Thyroid gland (tissue), 4 donors: Measurements from ENCODE around the gene ESPN. TPM values are rescaled to one million over a fixed set of nuclear protein-coding genes. Genes with fewer than 3 reads are reported as not detected.

Experiments used
- DNase-seq, 2 donors: peaks; one replicate each; pipeline ENCODE4 v3.0.0-alpha.2; 2019
- H3K27ac ChIP-seq, 3 donors: fragments of 200-600 bp; sonication (generic); 1 replicate in 2 of 3; 2 replicates in 1 of 3; pipeline ENCODE4 v1.5.1; 2016 to 2019; ENCODE audit warnings: mild to moderate bottlenecking in 1 of 3, moderate library complexity in 1 of 3
- H3K27me3 ChIP-seq: fragments of 200-600 bp; sonication (generic); one replicate; pipeline ENCODE4 v1.5.1; 2019
- H3K36me3 ChIP-seq, 2 donors: fragments of 200-600 bp; sonication (generic); one replicate each; pipeline ENCODE4 v1.5.1; 2016 to 2019
- H3K4me1 ChIP-seq, 2 donors: fragments of 200-600 bp; sonication (generic); one replicate each; pipeline ENCODE4 v1.5.1; 2017 to 2019
- H3K4me3 ChIP-seq, 3 donors: fragments of 200-600 bp; sonication (generic); replicated peaks in 1 of 3; 1 replicate in 2 of 3; 2 replicates in 1 of 3; pipeline ENCODE4 v1.5.1; 2016; ENCODE audit warnings: mild to moderate bottlenecking in 1 of 3
- H3K9me3 ChIP-seq: fragments of 200-600 bp; sonication (generic); one replicate; pipeline ENCODE4 v1.5.1; 2017
- POLR2A ChIP-seq, 2 donors: fragments of 450-650 bp; IDR thresholded peaks; one replicate each; pipeline ENCODE4 v1.6.1; 2017; ENCODE audit warnings: antibody characterized with exemption in 2 of 2, mild to moderate bottlenecking in 2 of 2, moderate library complexity in 1 of 2
- WGBS, 2 donors: methylation state at CpG; one replicate each; pipeline ENCODE4 v1.1.5; 2017; 5-methylcytosine and 5-hydroxymethylcytosine counted together
- intact Hi-C: fragments of 100-400 bp; cut with DNase I; formaldehyde crosslinking; loops from one replicate; pipeline ENCODE4 v1.15.1; 2023
- total RNA-seq, 4 donors: library from RNA; depleted of rRNA; stranded (reverse); fragments of >200 nt; gene quantifications; one replicate each; pipeline ENCODE4 v1.2.3, GENCODE V29; 2016
- TF ChIP-seq, protein P1 (sequence below), 6 experiments: fragments of 200-600 bp in 3 of 6; fragments of 450-650 bp in 3 of 6; sonication (generic) in 3 of 6; IDR thresholded peaks; one replicate each; pipeline ENCODE4 v1.5.1; 2016 to 2019; ENCODE audit warnings: antibody characterized with exemption in 6 of 6, mild to moderate bottlenecking in 2 of 6, inconsistent platforms in 1 of 6, moderate library complexity in 1 of 6

ESPN gene
- total RNA-seq, 4 donors from 2014 or later, result 0.67 to 5.2 TPM; not detected in 2

DNA sequence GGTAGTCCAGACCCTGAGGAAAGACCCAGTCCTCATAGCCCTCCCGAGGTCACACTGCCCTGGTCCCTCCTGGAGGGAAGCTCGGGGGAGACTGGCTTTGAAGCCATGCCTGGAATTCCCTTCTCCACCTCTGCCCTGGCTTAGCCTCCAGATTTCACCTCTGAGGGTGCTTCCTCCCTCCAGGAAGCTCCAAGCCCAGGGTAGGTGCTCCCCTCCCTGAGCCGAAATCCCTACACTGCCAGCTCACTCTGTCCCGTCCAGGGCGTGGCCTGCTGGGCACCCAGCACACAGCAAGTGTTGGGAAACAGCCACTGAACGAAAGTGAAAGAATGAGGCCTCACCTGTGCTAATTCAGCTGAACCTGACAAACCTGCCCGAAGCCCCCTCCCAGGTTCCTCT lies 47.4 kb downstream of the ESPN start:
- Histone ChIP-seq H3K4me3 (no peak overlapping the region), H3K4me1 (no peaks in the 10 kb centered on the region), H3K27me3 (no peaks in the 10 kb centered on the region), H3K27ac (no peak overlapping the region), H3K36me3 (peaks cover 0 to 12% of the 10 kb centered on the region in 2 donors), H3K9me3 (no peaks in the 10 kb centered on the region)
- 85 to 92% methylated on average over 3 to 7 of the region's 7 CpGs for WGBS, 2 donors
- TF ChIP-seq, protein P1, sequence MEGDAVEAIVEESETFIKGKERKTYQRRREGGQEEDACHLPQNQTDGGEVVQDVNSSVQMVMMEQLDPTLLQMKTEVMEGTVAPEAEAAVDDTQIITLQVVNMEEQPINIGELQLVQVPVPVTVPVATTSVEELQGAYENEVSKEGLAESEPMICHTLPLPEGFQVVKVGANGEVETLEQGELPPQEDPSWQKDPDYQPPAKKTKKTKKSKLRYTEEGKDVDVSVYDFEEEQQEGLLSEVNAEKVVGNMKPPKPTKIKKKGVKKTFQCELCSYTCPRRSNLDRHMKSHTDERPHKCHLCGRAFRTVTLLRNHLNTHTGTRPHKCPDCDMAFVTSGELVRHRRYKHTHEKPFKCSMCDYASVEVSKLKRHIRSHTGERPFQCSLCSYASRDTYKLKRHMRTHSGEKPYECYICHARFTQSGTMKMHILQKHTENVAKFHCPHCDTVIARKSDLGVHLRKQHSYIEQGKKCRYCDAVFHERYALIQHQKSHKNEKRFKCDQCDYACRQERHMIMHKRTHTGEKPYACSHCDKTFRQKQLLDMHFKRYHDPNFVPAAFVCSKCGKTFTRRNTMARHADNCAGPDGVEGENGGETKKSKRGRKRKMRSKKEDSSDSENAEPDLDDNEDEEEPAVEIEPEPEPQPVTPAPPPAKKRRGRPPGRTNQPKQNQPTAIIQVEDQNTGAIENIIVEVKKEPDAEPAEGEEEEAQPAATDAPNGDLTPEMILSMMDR (IDR thresholded peaks at IDR 0.05), result no peak
- no peak for TF ChIP-seq POLR2A (IDR thresholded peaks at IDR 0.05)
- intact Hi-C loops, result no loop called here
- no peak for DNase-seq

DNA sequence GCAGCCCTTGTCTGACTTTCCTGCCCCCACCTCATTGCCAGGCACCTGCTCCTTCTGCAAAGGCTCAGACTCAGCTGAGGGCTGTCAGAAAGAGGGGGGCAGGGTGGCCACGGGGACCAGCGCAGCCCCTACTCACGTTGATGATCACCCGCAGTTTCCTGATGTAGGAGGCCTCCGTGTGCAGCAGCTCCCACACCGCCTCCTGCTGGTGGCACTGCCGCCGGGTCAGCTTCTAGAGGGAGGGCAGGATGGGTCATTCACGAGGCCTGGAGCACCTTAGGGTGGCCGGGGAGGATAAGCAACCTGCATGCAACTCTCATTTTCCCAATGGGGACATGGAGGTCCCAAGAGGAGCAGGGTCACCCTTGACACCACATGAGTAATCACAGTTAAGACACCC lies 47.8 kb downstream of the ESPN start:
- H3K27me3 ChIP-seq, result no peaks in the 10 kb centered on the region
- no peaks in the 10 kb centered on the region for H3K4me1 ChIP-seq
- no peak for DNase-seq
- WGBS, 2 donors, result 96 to 100% methylated on average over 2 to 8 of the region's 10 CpGs
- TF ChIP-seq POLR2A (IDR thresholded peaks at IDR 0.05), result no peak
- TF ChIP-seq, protein P1 (IDR thresholded peaks at IDR 0.05), result no peak
- H3K9me3 ChIP-seq, result no peaks in the 10 kb centered on the region
- no peak overlapping the region for H3K4me3 ChIP-seq
- intact Hi-C loops, result no loop called here
- H3K36me3 ChIP-seq, result peaks cover 0 to 12% of the 10 kb centered on the region in 2 donors
- H3K27ac ChIP-seq, result no peak overlapping the region

DNA sequence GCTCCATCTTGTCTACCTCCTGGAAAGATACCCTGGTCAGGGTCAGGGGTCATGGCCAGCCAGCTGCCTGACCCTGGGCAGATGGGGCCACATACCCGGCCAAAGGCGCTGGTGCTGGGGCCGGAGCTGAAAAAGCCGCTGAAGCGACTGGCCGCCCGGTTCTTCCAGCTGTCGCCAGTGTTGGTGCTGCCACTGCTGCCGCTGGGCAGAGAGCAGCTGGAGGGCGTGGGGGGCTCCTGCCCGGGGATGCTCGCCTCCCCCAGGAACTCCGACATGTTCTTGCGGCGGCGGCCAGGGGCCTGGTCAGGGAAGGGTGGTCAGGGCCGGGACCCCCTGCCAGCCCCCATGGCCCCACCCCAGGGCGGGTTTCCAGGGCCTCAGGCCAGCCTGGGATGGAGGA lies 48.6 kb downstream of the ESPN start:
- H3K27ac ChIP-seq, result no peak overlapping the region
- intact Hi-C loops, result no loop called here
- DNase-seq, result no peak
- 90 to 93% methylated on average over 4 to 10 of the region's 18 CpGs for WGBS, 2 donors
- no peaks in the 10 kb centered on the region for H3K27me3 ChIP-seq
- no peak for TF ChIP-seq POLR2A (IDR thresholded peaks at IDR 0.05)
- TF ChIP-seq, protein P1 (IDR thresholded peaks at IDR 0.05), result no peak
- no peaks in the 10 kb centered on the region for H3K4me1 ChIP-seq
- peaks cover 0 to 12% of the 10 kb centered on the region in 2 donors for H3K36me3 ChIP-seq
- H3K4me3 ChIP-seq, result no peak overlapping the region
- no peaks in the 10 kb centered on the region for H3K9me3 ChIP-seq

DNA sequence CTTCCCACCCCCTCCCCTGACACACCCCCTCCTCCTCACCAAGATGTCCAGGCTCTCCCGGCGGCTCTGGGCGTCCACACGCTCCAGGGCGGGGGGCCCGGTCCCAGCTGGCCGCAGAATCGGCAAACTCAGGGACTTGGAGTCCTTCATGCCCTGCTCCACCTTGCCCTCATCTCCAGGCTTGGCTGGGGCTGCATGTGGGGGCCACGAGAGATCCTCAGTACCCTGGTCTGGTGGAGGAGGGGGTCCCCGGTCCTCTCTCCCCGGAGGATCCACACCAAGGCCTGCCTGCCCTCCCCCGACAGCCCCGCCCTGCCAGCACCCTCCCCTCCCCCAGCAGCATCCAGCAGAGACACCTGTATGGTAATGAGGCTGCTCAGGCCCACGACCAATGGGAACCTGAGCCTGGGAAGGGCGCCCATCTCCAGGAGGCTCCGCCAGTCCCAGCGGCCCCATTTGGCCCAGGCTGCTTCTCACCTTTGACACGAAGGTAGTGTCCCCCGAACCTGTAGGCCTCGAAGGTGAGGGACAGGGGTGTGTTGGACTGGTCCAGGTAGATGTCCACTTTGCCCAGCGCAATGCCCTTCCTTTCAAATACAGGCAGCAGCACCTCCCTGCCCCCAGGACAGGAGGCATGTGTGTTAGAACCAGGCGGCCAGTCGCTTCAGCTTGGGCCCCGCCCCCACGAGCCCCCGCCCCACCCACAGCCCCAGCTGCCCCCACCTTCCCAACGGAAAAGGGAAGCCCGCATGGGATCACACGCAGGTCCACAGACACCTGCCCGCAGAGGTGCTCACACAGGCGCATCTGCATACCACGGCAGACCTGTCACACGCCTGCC lies 49.6 kb downstream of the ESPN start:
- WGBS, 2 donors, result 87 to 89% methylated on average over 11 to 16 of the region's 33 CpGs
- intact Hi-C loops, result no loop called here
- no peak overlapping the region for H3K27ac ChIP-seq
- H3K36me3 ChIP-seq, result peaks cover 0 to 12% of the 10 kb centered on the region in 2 donors
- TF ChIP-seq, protein P1 (IDR thresholded peaks at IDR 0.05), result no peak
- no peak for TF ChIP-seq POLR2A (IDR thresholded peaks at IDR 0.05)
- H3K4me3 ChIP-seq, result no peak overlapping the region
- no peaks in the 10 kb centered on the region for H3K9me3 ChIP-seq
- no peak for DNase-seq
- H3K27me3 ChIP-seq, result no peaks in the 10 kb centered on the region
- H3K4me1 ChIP-seq, result no peaks in the 10 kb centered on the region

DNA sequence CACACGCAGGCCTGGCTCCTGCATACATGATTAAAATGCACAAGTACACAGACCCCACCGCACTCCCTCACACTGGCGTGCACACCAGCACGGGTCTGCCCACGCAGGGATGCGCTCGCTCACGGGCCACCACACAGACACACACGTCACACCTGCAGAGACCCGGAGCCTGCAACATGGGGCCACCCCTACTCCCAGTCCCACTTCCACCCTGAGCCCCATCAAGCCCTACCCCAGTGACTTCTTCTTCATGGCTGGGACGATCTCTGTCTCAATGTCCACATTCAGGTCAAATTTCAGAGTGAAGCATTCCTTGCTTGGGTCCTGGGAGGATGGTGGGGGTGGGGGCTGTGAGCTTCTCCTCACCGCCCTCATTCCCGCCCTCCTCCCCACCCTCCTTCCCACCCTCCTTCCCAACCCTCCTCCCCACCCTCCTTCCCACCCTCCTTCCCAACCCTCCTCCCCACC lies 50.3 kb downstream of the ESPN start:
- H3K4me3 ChIP-seq, result no peak overlapping the region
- no peaks in the 10 kb centered on the region for H3K4me1 ChIP-seq
- 87 to 92% methylated on average over 13 of the region's 13 CpGs for WGBS, 2 donors
- no peak for DNase-seq
- peaks cover 0 to 10% of the 10 kb centered on the region in 2 donors for H3K36me3 ChIP-seq
- no peak overlapping the region for H3K27ac ChIP-seq
- H3K9me3 ChIP-seq, result no peaks in the 10 kb centered on the region
- intact Hi-C loops, result no loop called here
- H3K27me3 ChIP-seq, result no peaks in the 10 kb centered on the region
- TF ChIP-seq POLR2A (IDR thresholded peaks at IDR 0.05), result no peak
- TF ChIP-seq, protein P1 (IDR thresholded peaks at IDR 0.05), result no peak
